ENCODE measurements around the gene TTC21A.

TTC21A gene

DNA sequence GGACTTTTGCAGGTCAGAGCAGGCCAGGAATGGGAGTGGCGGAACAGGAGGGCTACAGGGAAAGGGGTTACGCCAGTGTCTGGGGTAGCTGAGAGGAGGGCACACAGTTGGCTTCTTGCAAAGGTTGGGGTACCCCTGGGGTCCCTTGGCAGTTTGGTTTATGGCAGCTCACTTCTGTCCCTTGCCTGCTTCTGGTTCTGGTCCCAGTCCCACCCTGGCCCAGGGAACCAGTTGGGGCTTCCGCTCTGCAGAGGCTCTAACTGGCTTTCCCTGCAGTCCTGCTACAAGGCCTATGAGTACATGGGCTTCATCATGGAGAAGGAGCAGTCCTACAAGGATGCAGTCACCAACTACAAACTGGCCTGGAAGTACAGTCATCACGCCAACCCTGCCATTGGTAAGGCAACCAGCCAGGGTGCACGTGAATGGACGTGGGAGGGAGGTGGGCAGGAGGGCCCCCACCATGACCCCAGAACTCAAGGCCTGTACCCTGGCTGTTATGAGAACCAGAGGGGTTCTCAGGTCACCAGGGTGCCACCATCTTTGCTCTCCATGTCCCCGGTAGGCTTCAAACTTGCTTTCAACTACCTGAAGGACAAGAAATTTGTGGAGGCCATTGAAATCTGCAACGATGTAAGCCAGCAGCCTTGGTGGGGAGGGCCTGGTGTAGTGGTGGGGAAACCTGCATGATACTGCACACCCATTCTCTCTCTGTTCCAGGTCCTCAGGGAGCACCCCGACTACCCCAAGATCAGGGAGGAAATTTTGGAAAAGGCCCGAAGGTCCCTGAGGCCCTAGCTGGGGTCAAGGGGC lies 30.7 kb downstream of the TTC21A start:
- DNase-seq: no peak

DNA sequence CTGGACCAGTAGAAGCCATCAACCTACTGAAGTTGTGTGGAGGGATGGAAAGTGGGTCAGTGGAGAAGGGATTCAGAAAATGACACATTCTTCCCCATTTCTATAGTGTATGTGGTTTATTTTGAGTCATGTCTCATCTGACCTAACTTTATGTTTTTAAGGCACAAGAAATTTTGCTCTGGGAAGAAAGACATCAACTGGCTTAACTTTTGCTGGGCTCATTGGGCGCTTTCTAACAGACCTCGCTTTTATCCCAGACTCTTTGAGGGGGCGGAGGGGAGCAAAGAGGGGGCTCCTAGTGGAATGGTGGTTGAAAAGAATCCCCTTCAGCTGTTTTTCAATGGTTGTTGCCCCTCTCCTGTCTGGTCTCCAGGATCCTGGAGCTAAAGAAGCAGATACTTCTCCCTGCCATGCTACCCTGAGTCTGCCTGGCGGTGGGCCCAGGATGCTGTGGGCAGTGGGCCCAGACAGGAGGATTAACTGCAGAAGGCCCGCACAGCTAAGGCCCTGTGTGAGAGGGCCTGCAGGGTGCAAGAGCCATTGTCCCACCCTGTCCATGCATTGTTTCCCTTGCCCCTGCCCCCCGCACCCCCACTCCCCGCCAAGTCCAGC lies 31.4 kb downstream of the TTC21A start:
- no peak for DNase-seq

DNA sequence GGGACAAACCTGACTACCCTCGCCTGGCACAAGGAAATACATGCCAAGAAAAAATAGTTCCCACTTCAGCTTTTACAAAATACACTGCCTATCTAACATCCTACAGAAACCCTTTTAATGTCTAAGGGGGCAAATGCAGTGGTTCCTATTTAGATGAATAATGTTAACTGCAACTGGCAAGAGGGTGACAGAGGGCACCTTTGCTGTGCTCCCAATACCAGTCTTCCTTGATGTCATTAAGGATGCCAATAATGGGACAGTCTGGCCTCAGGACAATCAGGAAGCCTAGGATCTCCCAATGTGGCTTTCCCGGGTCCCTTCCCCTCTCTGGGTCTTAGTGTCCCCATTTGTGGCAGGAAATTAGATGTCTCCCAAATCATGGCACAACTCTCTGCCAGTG lies 32.0 kb downstream of the TTC21A start:
- DNase-seq: no peak

DNA sequence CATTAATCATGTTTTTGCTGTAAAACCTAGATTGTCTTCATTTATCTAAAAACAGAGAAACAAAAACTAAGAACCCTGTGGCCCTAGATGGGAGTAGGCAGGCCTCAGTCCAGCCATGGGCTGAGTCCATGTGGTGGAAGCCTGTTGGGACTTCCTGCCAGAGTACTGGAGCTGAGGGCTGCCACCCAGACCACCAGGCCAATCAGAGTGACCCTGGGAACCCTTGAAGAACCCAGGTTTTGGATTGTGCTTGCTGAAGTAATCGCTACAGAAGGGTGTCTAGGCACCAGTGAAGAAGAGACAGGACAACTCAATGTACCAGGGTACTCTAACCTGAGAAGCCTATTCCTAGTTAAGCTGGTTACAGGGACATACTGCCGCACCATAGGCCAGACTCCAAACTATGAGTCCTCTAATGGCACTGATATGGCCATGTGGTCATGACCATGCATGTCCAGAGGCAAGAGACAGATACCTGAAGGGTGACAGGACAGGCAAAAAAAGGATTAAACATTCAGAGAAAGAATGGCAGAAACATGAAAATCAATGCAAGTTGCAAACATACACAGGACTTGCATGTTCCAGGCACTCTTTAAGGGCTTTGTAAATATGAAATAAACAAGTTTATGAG lies 33.0 kb downstream of the TTC21A start:
- no peak for DNase-seq

DNA sequence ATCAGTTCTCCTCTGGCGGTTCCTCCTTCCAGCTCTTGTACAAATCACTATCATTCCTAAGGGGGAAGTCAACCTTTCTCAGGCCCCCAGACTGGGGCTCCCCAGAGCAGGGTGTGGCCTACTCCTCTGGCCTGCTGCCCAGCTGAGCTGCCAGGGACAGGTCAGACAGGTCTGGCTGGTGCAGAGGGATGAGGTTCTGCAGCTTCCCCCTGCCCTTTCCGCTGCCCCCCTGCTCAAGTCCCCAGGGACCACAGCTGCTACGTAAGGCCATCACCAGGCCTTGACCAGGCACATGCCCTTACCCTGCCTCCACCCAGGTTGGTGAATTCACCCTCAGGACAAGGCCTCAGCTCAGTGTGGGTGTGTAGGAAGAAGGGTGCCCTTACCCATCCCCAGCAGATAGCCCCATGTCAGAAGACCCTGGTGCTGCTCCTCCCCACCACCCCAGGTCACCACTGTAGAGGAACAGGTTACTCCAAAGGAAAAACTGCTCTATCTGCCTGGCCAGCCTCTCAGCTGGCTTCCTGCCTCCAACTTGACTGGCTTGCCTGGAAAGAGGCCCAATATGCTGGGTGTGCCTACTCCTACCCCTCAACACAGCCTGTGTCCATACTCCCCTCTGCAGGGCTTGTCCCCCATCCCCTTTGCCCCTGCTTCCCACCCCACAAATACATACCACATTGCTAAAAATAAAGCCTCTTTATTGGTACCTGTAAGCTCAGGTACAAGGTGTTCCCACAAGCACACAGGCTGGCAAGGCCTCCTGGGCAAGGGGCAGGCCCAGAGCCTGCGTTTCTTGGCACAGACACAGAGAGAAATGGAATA lies 33.9 kb downstream of the TTC21A start:
- DNase-seq: peak; percentile 29

DNA sequence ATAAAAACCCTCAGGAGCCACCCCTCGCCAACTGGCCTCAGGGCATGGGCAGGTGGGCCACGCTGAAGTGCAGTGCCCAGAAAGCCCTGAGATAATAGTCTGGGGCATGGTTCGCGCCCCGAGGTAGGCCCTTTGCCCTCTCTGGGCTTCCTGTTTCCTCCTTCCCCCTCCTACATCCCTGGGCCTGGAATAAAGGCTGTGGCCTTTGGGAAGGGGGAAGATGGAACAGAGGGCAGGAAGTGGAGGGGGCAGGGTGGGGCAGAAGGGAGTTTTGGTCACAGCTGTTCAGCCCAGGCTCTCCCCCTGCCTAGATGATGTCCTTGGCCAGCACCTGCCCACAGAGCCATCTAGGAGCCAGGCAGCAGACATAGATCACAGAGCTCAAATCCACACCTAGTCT lies 34.6 kb downstream of the TTC21A start:
- peak; percentile 19 for DNase-seq

DNA sequence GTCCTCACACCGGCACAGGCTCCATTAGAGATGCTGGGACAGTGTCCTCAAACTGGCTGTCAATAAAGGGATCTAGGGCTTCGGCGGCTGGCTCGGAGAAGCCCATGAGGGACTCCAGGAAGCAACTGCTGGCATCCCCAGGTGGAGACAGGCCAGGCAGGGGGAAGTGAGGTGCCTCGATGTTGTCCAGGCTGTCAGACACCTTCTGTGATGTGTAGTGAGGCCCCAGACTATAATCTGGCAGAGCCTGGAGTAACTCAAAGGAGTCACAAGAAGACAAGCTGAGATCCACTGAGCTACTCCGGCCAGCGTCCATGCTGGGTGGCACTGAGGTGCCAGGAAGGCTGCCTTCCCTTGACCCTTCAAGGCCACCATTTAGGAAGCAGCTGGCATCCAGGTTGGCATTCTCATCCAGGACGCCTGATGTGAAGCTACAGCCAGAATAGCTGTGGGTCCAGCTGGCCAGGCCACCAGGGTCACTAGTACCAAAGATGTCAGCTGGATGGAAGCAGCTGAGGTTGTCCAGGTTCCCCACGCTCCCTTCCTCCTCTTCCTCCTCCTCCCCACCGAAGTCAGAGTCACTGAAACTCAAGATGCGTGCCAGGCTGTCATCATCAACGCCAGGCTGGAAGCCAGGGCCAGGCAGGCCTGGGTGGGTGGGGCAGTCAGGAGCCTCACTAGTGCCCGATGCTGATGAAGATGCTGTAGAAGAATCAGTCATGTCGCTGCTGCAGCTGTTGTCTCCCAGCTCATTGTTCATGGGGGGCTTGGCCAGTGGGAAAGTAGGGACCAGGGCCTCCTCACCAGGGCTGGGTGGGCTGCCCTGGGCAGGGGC lies 35.8 kb downstream of the TTC21A start:
- no peak for DNase-seq

DNA sequence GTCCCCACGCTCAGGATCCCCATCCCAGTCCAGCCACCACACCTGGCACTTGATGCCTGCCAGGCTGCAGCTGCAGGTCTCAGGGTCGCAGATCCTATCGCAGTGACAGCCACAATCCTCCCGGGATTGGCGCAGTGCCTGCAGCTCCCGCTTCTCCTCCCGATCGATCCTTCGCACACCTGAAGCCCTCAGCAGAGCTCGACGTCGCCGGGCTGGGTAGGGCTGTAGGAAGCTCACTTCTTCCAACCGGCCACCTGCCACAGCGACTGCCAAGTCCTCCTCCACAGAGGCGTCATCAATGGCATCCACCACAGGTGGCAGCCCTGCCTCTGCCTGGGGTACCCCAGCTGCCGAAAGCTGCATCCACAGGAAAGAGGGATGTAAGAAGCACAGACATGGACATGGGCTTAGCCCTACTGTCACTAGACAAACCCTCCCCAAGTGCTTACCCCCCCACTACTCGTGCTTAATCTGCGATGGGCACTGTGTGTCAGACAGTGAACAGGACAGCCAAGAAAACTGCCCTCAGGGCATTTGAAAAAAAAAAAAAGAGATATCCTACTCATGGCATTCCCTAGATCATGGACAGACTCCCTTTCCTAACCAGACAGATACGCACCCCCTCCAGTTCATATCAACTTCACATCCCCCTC lies 36.7 kb downstream of the TTC21A start:
- peak; percentile 64 for DNase-seq

DNA sequence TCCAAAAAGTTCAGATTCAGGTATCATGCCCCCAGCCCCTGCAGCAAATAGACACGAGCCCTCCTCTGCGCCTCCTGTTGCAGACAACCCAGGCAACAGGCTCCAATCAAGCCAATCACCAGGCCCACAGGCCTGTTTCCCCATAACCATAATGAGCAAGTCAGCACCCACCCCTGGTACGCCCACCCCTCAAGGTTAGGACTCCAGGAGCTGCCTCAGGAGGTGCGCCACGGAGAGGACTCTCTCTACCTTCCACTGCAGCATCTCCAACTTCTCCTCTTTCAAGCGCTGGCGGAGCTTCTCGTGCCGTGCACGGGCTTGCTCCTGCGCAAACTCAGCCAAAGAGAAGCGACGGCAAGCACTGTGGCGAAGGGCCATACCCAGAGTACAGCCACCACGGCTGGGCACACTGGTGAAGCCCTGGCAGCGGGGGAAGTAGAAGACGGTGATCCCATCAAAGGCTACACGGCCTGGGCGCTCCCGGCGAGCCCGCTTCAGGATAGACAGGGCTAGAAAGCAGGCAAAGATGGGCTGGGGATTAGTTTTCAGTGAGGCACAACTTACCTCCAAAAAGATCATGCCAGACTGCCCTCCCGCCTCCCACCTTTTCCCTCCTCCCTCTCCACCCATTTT lies 37.4 kb downstream of the TTC21A start:
- DNase-seq: no peak

DNA sequence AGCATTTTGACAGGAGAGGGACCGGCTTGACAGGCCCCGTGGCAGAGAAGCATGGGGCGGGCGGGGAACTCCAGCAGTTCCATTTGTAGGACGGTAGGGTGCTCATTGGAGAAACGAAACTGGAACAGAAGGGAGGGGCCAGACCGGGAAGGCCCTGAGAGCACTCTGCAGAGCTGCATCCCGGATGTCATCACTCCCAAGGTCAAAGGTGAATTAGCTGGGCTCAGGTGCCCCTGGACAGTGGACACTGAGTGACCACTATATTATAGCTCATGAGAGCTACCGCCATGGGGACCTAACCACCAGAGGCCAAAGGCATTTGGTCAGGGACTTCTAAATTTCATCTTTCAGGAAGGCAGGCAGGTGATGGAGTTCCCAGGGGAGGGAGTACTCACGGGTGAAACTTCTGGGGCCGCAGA lies 38.6 kb downstream of the TTC21A start:
- no peak for DNase-seq

DNA sequence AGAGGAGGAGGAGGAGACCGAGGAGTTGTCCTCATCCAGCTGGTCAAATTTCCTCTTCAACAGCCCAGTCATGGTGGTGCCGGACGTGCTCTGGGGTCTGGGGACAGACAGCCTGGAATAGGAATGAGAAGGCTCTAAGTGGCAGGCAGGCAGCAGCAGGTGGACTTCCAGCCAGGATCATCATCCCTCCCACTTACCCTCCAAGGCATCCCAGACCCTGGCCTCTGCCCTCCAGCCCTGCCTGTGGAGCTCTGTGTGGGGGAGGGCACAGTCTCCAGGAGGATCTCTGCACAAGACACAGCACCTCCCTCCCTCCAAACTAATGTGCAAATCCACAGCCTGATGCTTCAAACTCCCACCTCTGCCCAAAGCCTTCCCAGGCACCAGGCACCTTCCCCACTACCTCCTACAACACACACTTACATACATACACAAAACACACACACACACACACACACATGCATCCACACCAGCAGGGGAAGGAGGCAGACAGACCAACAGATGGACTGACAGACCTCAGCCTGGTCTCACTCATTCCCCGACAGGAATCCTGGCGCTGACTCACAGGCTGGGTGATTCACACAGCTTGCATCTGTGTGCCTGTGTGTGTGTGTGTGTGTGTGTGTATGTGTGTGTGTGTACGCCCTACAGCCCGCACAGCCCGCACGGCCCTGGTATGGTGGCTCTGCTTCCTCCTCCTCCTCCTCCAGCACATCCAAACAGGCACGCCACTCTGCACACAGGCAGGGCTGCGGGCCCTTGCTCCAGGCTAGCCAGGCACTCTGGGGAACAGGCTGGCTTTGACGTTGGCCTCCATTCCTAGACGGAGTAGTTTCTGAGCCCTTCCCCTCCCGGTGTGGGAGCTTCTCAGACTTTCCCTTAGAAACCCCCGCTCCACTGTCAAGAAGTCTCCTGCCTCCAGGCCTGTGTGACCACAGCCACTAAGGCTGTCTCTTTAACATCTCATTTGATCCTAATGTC lies 39.4 kb downstream of the TTC21A start:
- DNase-seq: no peak

DNA sequence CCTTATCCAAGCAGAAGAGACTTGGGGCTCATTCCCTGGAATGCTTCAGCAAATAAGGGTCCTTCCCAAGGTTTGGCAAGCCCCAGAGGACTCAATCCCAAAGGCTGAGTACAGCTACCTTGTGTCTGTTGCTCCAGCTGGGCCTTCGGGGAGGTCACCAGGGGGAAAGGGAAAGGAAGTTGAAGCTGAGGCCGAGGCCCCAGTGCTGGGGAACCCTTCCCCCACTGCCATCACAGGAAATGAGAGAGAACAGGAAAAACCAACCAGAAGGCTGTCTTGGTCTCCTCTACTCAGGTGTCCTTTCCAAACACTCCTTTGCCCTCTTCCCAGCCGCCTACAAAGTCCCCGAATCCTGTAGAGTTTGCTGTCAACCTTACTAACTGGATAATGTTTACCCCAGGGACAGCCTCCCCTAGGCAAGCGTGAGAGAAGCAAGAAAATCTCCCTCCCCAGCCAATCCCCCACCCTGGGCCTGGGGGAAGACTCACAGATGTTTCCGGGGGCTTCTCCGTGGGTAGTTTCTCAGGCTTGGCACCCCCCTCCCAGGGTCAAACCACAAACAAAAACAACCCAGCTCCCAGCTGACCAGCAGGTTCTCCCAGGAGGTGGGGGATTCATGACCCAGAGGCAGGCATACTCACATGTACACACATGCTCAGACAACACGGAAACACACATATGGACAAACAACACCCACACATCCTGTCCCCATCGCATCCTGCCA lies 40.4 kb downstream of the TTC21A start:
- DNase-seq: no peak

DNA sequence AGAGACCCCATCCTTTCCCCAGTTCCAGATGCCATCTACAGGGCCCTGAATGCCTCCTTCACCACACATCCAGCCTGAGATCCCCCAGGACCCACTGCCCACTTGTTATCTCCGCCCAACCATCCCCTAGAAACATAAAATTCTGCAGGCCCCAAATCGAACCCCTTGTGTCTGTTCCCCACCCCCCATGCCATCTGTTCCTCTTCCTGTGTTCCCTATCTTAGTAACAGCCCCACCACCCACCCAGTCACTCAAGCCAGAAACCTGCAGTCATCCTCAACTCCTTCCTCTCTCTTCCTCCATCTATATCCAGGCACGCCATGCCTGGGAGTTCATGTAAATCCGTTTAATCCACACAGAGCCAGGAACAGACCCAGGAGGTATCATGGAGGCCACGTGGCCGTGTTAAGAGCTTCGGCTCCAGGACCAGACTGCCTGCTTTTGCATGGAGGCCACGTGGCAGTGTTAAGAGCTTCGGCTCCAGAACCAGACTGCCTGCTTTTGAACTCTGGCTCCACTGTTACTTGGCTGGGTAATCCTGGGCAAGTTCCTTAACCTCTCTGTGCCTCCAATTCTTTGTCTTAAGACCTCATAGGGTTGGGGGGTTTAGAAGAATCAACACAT lies 41.1 kb downstream of the TTC21A start:
- DNase-seq: no peak

DNA sequence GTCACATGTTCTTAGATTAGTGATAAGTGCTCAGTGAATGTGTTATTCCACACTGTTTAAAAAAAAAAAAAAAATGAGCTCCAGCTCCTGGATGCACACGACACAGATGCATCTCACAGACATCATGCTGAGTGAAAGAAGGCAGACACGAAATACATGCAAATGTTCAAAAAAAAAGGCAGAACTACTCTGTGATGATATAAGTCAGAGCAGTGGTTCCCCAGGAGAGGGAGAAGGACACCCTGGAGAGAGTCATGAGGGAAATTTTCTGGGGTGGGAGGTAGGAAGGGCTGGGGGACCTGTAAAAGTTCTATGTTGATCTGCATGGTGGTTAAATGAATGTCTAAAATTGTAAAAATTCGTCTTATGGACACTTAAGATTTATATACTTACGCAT lies 41.6 kb downstream of the TTC21A start:
- DNase-seq: no peak

DNA sequence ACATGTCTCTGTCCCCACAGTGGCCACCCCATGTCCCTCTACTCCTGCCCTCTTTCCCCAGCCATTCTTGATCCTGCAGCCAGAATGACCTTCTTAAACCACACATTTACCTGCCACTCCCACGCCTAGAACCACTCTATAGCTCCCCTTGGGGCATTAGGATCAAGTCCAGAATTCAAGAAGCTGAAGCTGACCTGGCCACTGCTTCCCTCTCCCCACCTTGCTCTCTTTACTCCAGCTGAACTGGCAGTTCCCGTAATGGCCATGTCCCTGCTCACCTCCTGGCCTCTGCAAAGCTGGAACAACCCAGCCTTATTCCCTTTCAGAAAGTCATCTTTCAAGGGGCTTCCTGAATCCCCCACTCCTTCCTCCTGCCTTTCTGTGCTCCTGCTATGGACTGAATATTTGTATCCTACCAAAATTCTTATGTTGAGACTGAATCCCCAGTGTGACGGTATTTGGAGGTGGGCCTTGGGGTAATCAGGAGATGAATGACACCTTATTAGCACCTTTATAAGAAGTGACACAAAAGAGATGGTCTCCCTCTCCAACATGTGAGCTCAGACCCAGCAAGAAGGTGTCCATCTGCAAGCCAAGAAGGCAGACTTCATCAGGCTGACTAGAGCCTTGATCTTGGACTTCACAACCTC lies 42.1 kb downstream of the TTC21A start:
- no peak for DNase-seq

DNA sequence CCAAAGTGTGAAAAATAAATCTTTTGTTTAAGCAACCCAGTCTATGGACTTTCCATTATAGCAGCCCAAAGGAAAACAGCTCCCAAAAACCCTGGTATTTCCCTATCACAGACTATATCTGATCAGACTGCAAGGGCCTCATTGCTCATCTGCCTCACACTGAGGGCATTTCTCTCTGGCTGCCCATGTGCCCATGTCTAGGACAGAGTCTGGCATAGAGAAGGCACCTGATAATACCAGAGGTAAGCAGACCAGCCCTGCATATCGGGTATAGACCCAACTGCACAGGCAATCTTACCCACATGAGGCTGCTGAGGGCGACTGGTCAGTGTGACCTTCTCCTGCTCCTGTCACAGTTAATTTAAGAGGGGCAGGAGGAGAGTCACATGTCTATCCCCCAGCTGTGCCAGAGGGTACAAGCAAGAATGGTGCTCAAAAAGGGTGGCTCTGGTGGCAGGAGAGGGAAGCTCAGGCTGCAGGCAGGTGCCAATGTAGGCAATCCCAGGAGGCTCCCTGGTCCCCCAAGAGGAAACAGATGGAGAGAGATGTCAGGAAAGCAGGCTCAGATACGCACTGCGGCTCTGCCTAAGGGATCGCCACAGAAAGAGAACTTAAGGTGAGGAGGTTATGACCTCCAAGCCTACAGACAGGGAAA lies 42.8 kb downstream of the TTC21A start:
- no peak for DNase-seq

DNA sequence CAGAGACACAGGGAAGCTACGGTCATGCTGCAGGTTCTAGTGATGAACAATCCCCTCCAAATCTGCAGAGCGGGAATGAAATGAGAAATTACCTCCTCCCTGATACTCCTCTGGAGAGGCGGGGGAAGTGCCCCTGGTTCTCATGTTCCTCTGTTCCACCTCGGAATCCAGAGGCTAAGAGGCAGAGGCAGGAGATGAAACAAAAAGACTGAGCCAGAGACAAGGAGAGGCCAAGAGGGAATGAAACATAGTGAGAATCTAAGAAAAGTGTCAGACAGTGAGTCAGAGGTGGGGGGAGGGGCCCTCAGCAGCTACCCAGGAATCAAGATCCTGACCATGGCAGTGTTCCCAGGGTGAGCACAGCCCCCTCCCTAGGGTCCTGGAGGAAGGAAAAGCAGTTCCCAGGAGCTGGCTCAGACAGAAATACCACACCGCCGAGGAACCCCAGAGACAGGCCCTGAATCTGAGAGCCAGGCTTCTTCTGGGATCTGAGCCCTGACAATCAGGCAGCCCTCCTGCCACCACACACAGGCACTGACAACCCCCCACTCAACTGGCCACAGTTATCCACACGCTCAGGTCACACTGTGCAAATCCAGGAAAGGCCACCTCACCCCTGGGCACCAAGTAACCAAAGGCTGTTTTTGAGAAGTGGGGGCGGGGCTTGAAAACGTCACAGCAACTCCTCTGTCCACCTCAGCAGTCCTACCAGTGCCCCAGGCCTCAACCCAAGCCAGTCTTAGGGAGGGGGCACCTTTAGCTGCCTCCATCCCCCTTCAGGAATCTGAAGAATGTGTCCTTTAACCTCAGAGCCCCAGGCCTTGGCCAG lies 43.5 kb downstream of the TTC21A start:
- no peak for DNase-seq
